Heart right ventricle (tissue), 16 donors: Measurements from ENCODE around the gene HYAL1. TPM values are rescaled to one million over a fixed set of nuclear protein-coding genes. Genes with fewer than 3 reads are reported as not detected.

Experiments
- ATAC-seq, 8 donors: fragments of 200-7000 bp; cut with Tn5 transposase; one replicate each; pipeline ENCODE4 v1.9.1; 2020; ENCODE audit warnings: mild to moderate bottlenecking in 8 of 8, moderate library complexity in 8 of 8, moderate number of reproducible peaks in 1 of 8
- DNase-seq, 2 donors: peaks; one replicate each; pipeline ENCODE4 v3.0.0-alpha.2; 2020
- H3K27ac ChIP-seq, 10 donors: fragments of 200-600 bp; sonication (generic) in 2 of 10; one replicate each; pipeline versions ENCODE4 v1.5.0 to v1.8.0; 2020 to 2022; ENCODE audit warnings: mild to moderate bottlenecking in 3 of 10
- H3K27me3 ChIP-seq, 7 donors: fragments of 200-600 bp; one replicate each; pipeline ENCODE4 v1.8.0; 2021 to 2022; ENCODE audit warnings: mild to moderate bottlenecking in 2 of 7
- H3K36me3 ChIP-seq, 9 donors: fragments of 200-600 bp; sonication (generic) in 1 of 9; one replicate each; pipeline versions ENCODE4 v1.5.0 to v1.8.0; 2020 to 2022; ENCODE audit warnings: mild to moderate bottlenecking in 2 of 9
- H3K4me1 ChIP-seq, 9 donors: fragments of 200-600 bp; sonication (generic) in 1 of 9; one replicate each; pipeline versions ENCODE4 v1.5.0 to v1.8.0; 2020 to 2022; ENCODE audit warnings: mild to moderate bottlenecking in 4 of 9
- H3K4me3 ChIP-seq, 10 donors: fragments of 200-600 bp; sonication (generic) in 2 of 10; one replicate each; pipeline versions ENCODE4 v1.5.0 to v1.8.0; 2020 to 2022; ENCODE audit warnings: mild to moderate bottlenecking in 7 of 10, moderate library complexity in 2 of 10
- H3K9me3 ChIP-seq, 11 donors: fragments of 200-600 bp in 10 of 11; sonication (generic) in 2 of 11; one replicate each; pipeline versions ENCODE4 v1.5.0 to v1.8.0; 2013 to 2022; ENCODE audit warnings: mild to moderate bottlenecking in 2 of 11, control low read depth in 1 of 11, moderate library complexity in 1 of 11
- WGBS, 2 donors: extraction: QIAGEN DNeasy Blood & Tissue Kit; methylation state at CpG; one replicate each; pipeline ENCODE4 v1.1.7; 2013; ENCODE audit warnings: inconsistent platforms in 1 of 2; 5-methylcytosine and 5-hydroxymethylcytosine counted together
- intact Hi-C, 10 donors: fragments of 100-400 bp; cut with DNase I; formaldehyde crosslinking; loops; one replicate each; pipeline versions ENCODE4 v1.11.1 to v1.14.2; 2022
- polyA plus RNA-seq, 2 donors: library from polyadenylated mRNA; stranded (reverse); fragments of 200-250 nt; gene quantifications; one replicate each; pipeline ENCODE4 v1.2.3, GENCODE V29; 2013
- total RNA-seq, 10 donors: library from RNA; stranded (reverse); fragmentation: NEBNext Ultra II Directional in 3 of 10; extraction: Animal tissue kit (Norgen Biotek cat#: 25700) in 3 of 10; gene quantifications; one replicate each; pipeline versions ENCODE4 v1.2.1 to v1.2.4, GENCODE V29; 2021 to 2023
- TF ChIP-seq, protein P1 (sequence below), 9 donors: fragments of 200-600 bp; sonication (generic) in 2 of 9; IDR thresholded peaks; one replicate each; pipeline versions ENCODE4 v1.5.0 to v1.8.0; 2021 to 2022; ENCODE audit warnings: antibody characterized with exemption in 9 of 9, mild to moderate bottlenecking in 5 of 9, moderate library complexity in 1 of 9
- donor health status: Arrhythmogenic right ventricular cardiomyopathy.
- donor health status: ischemic (EF 13 %, LVEDD 7.1; RV severe dilation, severe dysfunction).
- donor health status: healthy with polysubstance abuse.
- donor health status: DM: no; HTN: yes; CAD: no.
- donor health status: DM: no; HTN: no; CAD: no.
- donor health status: ischemic (EF 25% LVEDD 6.9; RV normal size, moderate dysfunction).
- donor health status: ischemic (EF 25% LVEDD 5.7; RV mildly dilated, moderate dysfunction).
- donor health status: healthy.
- donor health status: DM: yes; HTN: yes; CAD: no.
- donor health status: Ischemic cardiomyopathy.
- donor health status: ischemic (EF 35%, LVEDD 5.7; RV mildly dilated, moderate dysfunction).
- donor health status: nonischemic (EF 11% LVEDD 7.7; RV severe dilation, severe dysfunction).
- donor health status: DM: yes; HTN: yes; CAD: no.
- donor health status: PGD.
- donor health status: ischemic (EF 29% LVEDD 5.4; RV normal size, mild dysfunction).
- donor health status: nonischemic (EF 23%, LVEDD 6.1; RV moderate dilation, normal function).

The HYAL1 gene
- total and polyA plus RNA-seq, 12 donors: 41.0 to 120 (median 66.7) TPM

DNA sequence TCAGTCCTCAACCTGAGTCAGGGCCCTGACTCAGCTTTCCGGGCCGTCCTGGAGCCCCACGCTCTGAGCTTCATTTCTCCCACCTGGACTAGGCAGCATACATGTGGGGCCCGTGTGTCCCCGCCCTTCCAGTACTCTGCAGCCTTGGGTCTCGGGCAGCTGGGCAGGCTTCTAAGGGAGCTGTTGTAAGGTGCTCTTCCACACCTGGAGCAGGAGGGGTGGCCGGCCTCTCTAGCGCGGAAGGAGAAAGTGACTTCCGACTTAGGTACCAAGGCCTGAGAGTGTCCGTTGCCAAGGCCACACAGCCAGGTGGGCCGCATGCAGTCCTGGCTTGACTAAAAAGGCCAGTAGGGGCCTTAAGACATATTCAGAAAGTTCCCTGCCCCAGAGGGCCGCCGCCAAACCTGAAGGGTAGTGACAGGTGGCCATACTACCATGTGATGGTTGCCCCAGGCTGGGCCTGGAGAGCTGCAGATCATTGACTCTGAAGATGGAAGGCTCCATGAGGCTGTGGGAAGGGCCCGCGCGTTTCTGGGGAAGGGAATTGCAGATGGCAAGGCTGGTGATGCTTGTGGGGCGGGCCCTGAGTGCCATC, 43.8 kb downstream of the HYAL1 start:
- Histone ChIP-seq H3K27ac (peak overlapping the region; percentile 94 to 100 (median 99)), H3K4me1 (peaks cover 36 to 82% (median 53%) of the 10 kb centered on the region in 9 donors), H3K36me3 (peaks cover 6 to 53% (median 33%) of the 10 kb centered on the region in 9 donors), H3K9me3 (peaks cover 0 to 7% (median 0%) of the 10 kb centered on the region in 11 donors), H3K4me3 (peak overlapping the region in 8 of 10 donors; percentile 64 to 80 (median 70)), H3K27me3 (no peaks in the 10 kb centered on the region)
- ATAC-seq: peak in 3 of 8 donors; percentile 0 to 1 (median 0)
- TF ChIP-seq, protein P1, sequence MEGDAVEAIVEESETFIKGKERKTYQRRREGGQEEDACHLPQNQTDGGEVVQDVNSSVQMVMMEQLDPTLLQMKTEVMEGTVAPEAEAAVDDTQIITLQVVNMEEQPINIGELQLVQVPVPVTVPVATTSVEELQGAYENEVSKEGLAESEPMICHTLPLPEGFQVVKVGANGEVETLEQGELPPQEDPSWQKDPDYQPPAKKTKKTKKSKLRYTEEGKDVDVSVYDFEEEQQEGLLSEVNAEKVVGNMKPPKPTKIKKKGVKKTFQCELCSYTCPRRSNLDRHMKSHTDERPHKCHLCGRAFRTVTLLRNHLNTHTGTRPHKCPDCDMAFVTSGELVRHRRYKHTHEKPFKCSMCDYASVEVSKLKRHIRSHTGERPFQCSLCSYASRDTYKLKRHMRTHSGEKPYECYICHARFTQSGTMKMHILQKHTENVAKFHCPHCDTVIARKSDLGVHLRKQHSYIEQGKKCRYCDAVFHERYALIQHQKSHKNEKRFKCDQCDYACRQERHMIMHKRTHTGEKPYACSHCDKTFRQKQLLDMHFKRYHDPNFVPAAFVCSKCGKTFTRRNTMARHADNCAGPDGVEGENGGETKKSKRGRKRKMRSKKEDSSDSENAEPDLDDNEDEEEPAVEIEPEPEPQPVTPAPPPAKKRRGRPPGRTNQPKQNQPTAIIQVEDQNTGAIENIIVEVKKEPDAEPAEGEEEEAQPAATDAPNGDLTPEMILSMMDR (IDR thresholded peaks at IDR 0.05): no peak
- WGBS, 2 donors: 58 to 60% methylated on average over 18 of the region's 18 CpGs
- DNase-seq: peak in 1 of 2 donors; percentile 23
- intact Hi-C loops: loop anchor here in 3 of 10 donors (1.0 to 10.0 kb wide), 3 partner anchors 63 to 65 kb away; partner anchors contain the start of genes HYAL2 (in 2 of the 3) and TUSC2 (in 1 of the 3)

DNA sequence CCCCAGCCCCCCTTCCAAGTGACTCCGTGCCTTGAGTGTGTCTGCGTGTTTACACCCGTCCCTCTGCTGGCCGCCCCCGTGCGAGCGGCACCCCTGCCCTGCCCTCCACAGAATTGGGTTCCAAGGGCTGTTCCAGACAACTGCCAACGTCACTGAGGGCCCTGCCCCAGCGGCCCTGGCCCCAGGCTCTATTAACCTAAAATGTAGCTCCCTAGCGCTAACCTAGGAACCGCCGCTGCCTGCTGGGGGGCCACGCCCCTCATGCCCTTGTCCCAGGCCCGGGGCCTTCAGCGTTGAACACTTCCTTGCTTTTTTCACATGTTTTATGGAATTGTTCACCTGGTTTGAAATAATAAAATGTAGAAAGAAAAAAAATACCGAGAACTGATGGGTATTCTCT, 44.4 kb downstream of the HYAL1 start:
- no peak for ATAC-seq
- TF ChIP-seq, protein P1 (IDR thresholded peaks at IDR 0.05): no peak
- peak overlapping the region; percentile 94 to 100 (median 99) for H3K27ac ChIP-seq
- peaks cover 0 to 7% (median 0%) of the 10 kb centered on the region in 11 donors for H3K9me3 ChIP-seq
- H3K4me1 ChIP-seq: peaks cover 35 to 82% (median 53%) of the 10 kb centered on the region in 9 donors
- intact Hi-C loops: loop anchor here in 1 of 10 donors (5.0 kb wide), 1 partner anchor 63 kb away; the partner anchor contains the start of gene HYAL2
- peak in 1 of 2 donors; percentile 15 for DNase-seq
- H3K27me3 ChIP-seq: no peaks in the 10 kb centered on the region
- H3K4me3 ChIP-seq: no peak overlapping the region
- H3K36me3 ChIP-seq: peaks cover 6 to 58% (median 33%) of the 10 kb centered on the region in 9 donors
- WGBS, 2 donors: 80 to 82% methylated on average over 16 of the region's 16 CpGs

DNA sequence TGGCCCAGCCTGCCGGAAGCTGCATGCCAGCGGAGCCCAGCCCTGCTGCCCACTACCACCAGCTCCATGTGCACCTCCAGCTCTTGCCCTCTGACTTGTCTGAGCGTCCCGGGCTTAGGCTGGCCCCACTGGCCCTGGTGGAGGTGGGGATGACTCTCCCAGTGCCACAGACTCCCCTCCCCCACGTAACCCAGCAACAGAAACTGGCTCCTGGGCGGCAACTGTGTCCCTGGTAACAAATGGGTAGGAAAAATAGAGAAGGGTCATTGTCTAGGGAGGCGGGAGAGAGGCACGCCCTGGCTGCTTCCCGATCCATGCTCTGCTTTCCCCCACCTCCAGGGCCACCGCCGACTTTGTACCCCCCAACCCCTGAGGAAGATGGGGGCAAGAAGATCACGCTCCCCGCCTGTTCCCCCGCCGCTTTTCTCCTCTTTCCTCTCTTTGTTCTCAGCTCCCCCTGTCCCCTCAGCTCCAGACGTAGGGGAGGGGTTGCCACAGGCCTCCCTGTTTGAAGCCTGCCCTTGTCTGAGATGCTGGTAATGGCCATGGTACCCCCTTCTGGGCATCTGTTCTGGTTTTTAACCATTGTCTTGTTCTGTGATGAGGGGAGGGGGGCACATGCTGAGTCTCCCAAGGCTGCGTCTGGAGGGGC, 45.2 kb downstream of the HYAL1 start:
- Histone ChIP-seq H3K4me1 (peaks cover 38 to 85% (median 58%) of the 10 kb centered on the region in 9 donors), H3K36me3 (peaks cover 6 to 67% (median 33%) of the 10 kb centered on the region in 9 donors), H3K4me3 (no peak overlapping the region), H3K27me3 (no peaks in the 10 kb centered on the region), H3K9me3 (peaks cover 0 to 7% (median 0%) of the 10 kb centered on the region in 11 donors), H3K27ac (peak overlapping the region in 8 of 10 donors; percentile 29 to 100 (median 99))
- intact Hi-C loops: loop anchor here in 1 of 10 donors (5.0 kb wide), 1 partner anchor 64 kb away; the partner anchor contains the start of gene HYAL2
- 89% methylated on average over 17 of the region's 17 CpGs for WGBS, 2 donors
- DNase-seq (no peak), ATAC-seq (no peak)
- TF ChIP-seq, protein P1 (IDR thresholded peaks at IDR 0.05): no peak
